ENCODE measurements around the gene LRFN2.

DNA sequence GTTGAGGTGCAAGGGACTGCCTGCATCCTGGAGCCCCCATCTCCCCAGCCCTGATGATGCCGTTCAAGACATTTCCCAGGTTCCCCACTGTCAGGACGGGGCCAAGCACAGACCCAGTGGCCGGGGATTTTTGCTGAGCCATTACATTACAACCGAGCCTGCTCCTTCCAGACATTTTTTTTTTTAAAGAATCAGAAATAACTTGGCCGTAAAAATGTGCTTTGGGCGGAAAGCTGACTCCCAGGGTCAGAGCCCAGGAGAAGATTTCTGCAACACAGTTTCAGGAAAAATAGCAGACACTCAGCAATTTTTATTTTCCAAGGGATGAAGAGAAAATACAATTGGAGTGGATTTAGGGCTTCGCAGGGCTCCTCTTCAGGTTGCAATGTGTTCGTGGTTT lies 87.9 kb downstream of the LRFN2 start:
- TF ChIP-seq, protein P1, sequence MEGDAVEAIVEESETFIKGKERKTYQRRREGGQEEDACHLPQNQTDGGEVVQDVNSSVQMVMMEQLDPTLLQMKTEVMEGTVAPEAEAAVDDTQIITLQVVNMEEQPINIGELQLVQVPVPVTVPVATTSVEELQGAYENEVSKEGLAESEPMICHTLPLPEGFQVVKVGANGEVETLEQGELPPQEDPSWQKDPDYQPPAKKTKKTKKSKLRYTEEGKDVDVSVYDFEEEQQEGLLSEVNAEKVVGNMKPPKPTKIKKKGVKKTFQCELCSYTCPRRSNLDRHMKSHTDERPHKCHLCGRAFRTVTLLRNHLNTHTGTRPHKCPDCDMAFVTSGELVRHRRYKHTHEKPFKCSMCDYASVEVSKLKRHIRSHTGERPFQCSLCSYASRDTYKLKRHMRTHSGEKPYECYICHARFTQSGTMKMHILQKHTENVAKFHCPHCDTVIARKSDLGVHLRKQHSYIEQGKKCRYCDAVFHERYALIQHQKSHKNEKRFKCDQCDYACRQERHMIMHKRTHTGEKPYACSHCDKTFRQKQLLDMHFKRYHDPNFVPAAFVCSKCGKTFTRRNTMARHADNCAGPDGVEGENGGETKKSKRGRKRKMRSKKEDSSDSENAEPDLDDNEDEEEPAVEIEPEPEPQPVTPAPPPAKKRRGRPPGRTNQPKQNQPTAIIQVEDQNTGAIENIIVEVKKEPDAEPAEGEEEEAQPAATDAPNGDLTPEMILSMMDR (IDR thresholded peaks at IDR 0.05) = no peak
- no peak for TF ChIP-seq POLR2A (IDR thresholded peaks at IDR 0.05)
